DMS79 (cell line): Measurements from ENCODE around the gene ZNF189.

Source experiments
- DNase-seq: peaks from one replicate; lab custom pipeline; 2025; lab: John Stamatoyannopoulos, UW

The ZNF189 gene

DNA sequence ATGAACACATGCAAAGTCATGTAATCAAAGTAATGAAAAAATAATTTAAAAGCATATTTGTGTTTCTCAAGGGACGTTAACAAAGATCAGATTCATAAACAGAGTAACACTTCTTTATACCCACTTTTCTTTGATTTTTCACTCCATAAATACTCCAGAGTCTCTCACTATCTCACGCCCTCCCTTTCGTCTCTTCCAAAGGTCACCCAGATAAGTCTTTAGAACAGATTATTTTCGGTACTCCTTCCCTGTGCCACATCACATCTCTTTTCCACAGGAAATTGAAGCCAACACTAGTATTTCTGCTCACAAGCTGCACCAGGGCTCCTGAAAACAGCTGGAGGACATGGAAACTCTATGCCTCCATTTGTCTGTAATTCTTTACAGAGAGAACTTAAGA is 52.3 kb downstream of the ZNF189 start:
- DNase-seq, result no peak

DNA sequence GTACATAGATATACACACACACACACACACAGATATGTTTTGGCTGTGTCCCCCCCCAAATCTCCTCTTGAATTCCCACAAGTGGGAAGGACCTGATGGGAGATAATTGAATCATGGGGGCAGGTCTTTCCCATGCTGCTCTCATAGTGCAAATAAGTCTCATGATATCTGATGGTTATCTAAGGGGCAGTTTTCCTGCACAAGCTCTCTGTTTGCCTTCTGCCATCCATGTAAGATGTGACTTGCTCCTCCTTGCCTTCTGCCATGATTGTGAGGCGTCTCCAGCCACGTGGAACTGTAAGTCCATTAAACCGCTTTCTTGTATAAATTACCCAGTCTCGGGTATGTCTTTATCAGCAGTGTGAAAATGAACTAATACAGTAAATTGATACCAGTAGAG is 52.8 kb downstream of the ZNF189 start:
- DNase-seq, result no peak

DNA sequence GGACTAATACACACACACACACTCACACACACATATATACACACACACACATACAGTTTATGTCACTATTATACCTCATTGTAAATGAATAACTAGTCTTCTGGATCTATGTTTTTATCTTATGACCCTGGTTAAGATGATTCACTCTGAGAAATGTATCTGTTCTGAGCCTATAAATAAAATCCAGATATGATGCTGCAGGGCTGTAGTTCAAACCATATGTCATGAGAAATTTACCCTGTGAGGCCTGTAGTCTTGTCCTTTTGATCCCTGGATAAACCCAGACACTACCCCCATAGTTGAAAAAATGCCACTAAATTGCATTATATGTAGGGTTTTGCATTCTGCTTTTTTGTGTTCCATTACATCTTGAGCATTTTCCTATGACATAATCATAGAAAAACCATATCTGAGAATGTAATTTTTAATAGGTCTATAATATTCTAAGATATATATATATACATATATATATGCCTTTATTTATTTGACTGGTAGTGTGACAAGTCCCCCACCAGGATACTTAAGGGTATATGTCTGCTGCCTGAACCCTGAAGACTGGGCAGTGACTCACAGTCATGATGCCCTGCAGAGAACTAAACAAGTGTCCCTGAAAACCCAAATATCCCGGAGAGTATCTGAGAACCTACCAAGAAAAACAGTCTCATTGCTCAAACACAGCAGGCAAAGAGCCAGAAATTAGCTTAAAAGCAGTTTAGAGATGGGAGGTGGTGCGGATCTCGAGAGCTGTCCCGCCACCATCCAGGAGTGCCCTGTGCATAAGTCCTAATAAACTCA is 55.3 kb downstream of the ZNF189 start:
- DNase-seq, result no peak

DNA sequence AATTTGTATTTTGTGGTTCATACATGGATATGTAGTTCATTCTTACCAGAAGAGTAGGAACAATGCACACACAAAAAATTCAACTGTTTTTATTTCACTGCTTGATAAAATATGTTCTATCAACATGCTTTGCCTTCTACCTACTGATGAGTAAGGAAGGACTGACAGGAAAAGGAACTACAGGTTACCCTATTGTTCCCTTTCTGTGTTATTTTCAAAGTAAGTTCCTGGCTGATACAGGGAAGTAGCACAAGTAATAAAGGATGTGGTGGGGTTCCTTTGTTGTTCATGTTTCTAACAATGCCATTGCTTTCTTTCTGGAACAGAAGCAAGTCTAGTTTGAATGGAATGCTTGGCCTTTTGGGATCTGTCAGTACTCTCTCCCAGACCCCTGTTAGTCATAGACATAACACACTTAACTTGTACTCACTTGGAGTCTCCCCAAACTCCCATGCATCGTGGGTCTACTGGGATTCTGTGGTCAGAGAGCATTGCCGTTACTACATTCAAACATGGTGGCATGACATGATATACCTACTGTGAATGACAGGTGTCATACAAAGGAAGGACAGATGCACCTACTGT is 57.1 kb downstream of the ZNF189 start:
- no peak for DNase-seq

DNA sequence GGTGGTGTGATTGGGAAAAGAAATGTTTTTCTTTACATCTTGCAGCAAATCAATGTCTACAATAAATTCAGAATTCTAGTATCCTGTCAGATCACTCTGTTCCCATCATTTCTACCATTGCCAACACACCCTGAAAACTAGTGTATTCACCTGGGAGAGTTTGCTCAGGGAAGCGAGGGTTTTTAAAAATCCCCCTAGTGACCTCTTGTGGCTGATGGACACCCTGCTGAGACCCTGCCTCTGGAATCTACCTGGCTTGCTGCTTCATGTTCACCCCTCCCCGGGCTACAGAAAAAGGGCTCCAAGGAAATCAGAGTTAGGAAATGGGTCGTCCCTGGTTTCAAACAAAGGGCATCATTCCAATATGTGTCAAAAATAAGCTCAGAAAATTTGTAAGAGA is 58.4 kb downstream of the ZNF189 start:
- DNase-seq, result no peak

DNA sequence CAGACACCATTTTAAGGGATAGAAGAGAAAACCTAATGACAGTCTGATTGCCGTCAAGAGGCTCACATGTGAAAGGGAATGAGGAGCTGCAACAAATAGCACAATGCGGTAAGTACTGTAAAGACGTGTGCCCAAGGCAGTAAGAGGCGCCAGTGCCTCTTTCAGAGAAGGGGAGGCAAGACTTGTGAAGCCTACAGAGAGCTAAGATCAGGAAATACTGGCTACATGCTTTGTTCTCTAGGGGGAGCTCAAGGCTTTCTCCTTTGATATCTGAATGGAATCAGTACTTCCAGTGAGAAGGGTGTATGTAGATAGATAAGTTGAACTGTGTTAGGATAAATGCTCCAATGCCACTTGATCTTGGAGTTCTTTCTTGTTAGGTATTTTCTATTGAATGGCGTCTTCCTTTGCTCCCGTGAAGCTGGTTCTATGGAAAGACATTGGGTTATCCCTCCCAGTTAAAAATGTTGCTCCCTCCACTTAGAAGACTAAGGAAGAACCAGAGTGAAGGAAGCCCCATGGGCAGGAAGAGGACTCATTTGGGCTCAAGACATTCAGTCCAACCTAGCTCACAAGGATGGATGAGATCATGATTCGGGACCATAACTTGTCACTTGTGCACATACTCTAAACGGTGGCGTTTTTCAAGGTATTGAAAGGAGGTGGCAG is 60.4 kb downstream of the ZNF189 start:
- DNase-seq, result no peak
